Body of pancreas (tissue), 4 donors: ENCODE measurements around the gene OGG1.

Experiments
- POLR2A ChIP-seq, 3 donors: fragments of 450-650 bp; IDR thresholded peaks; one replicate each; pipeline ENCODE4 v1.6.1; 2016; ENCODE audit warnings: antibody characterized with exemption in 3 of 3, mild to moderate bottlenecking in 2 of 3
- TF ChIP-seq, protein P1 (sequence below), 7 experiments: fragments of 450-650 bp in 4 of 7; fragments of 200-600 bp in 3 of 7; sonication (generic) in 3 of 7; IDR thresholded peaks; one replicate each; pipeline ENCODE4 v1.5.1; 2016 to 2019; ENCODE audit warnings: antibody characterized with exemption in 7 of 7

DNA sequence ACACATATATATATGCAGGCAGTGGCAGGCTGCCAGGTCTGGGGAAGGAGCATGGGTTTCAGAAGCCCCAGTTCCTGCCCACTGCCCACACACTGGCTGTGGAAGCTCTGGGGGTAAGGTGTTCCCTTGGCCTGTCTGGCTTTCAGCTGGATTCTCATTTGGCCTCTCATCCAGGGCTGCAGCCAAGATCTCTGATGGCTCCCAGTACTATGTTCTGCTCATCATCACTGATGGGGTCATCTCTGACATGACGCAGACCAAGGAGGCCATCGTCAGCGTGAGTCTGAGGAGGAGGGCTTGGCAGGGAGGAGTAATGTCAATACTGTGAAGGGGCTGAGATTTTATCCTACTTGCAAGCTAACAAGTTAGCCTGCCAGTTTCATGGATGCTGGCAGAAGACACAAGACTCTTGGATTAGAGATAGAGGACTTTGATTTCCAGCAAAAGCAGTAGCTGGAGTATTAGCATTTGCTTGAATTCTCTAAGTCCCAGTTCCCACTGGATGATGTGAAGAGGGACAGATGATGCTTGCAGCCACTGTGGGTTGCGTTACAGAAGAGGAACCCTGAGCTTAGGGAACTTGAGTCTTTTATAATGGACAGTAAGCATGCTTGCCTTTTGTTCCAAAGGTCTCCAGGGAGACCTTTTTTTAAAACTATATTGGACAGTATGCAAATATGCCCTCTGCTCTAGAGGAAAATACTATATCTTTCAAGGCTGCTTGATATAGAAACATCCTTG, 23.8 kb upstream of the OGG1 start:
- TF ChIP-seq, protein P1, sequence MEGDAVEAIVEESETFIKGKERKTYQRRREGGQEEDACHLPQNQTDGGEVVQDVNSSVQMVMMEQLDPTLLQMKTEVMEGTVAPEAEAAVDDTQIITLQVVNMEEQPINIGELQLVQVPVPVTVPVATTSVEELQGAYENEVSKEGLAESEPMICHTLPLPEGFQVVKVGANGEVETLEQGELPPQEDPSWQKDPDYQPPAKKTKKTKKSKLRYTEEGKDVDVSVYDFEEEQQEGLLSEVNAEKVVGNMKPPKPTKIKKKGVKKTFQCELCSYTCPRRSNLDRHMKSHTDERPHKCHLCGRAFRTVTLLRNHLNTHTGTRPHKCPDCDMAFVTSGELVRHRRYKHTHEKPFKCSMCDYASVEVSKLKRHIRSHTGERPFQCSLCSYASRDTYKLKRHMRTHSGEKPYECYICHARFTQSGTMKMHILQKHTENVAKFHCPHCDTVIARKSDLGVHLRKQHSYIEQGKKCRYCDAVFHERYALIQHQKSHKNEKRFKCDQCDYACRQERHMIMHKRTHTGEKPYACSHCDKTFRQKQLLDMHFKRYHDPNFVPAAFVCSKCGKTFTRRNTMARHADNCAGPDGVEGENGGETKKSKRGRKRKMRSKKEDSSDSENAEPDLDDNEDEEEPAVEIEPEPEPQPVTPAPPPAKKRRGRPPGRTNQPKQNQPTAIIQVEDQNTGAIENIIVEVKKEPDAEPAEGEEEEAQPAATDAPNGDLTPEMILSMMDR (IDR thresholded peaks at IDR 0.05) = no peak
- no peak for TF ChIP-seq POLR2A (IDR thresholded peaks at IDR 0.05)
